HUDEP-2 (cell line): ENCODE measurements around the gene MAOB.
A peak's percentile ranks its signal among the peaks of the same experiment; 100 is the strongest.

ENCODE experiments used
- DNase-seq, 76 experiments: peaks; one replicate each; lab custom pipeline; 2025; ENCODE audit not compliant: unreplicated experiment in 76 of 76; lab: John Stamatoyannopoulos, UW

MAOB gene

DNA sequence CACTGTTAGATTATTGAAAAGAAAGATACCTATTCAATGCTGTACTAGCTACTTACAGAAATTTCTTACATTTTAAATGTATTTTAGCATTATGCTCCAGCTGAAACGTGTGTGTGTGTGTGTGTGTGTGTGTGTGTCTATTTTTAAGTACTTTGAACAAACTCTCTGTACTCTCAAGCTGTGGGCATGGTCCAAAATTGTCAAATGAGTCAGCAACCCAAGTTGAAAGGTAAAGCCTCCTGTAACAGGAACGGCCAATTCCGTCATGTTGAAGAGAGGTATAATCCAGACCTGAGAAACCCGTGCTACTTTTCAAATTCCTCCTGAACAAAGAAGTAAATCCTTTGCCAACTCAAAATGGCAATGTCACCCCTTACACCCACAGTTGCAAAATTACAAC is 20.5 kb downstream of the MAOB start:
- DNase-seq: no peak

DNA sequence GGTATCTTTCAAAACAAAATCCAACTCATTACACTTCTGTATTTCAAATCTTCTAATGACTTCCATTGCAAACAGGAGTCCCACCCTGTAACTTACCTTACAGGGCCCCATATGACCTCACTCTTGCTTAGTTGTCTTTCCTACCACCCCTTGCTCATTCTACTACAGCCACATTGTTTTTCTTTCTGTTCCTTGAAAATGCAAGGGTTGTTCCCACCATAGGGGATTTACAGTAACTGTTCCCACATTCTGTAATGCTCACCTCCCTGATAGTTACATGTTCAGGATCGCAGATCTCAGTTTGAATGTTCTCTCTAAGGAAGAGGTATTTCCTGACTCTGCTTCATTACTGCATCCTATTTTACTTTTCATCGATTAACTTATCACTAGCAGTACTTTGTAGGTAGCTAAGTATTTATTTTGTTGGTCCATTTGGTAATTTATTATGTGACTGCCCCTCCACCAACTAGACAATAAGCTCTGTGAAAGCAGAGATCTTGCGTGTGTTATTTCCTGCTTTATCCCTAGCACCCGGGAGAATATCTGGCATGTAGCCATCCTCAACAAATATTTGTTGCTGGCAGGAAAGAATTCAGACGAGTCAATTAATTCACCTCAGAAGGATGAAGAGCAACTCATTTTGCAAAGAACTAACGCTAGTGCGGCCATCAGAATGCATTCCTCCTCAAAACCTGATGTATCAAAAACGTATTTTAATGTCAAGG is 21.4 kb downstream of the MAOB start:
- DNase-seq: no peak

DNA sequence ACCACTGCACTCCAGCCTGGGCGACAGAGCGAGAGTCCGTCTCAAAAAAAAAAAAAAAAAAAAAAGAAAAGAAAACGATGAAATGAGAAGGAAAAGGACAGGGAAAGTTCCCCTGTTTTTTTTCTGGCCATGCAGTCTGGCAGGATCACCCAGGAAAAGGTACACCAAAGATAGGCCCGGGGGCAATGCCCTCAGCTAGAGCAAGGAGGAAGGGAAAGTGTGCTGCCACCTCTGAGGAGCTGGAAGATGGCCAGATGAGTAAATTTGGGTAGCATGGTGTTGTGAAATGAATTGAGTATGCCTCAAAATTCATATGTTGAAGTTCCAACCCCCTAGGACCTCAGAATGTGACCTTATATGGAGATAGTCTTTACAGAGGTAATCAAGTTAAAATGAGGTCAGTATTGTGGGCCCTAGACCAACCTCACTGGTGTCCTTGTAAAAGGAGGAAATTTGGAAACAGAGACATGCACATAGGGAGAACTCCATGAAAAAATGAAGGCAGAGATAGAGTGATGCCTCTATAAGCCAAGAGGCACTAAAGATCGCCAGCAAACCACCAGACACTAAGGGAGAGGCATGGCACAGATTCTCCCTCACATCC is 28.9 kb downstream of the MAOB start:
- no peak for DNase-seq

DNA sequence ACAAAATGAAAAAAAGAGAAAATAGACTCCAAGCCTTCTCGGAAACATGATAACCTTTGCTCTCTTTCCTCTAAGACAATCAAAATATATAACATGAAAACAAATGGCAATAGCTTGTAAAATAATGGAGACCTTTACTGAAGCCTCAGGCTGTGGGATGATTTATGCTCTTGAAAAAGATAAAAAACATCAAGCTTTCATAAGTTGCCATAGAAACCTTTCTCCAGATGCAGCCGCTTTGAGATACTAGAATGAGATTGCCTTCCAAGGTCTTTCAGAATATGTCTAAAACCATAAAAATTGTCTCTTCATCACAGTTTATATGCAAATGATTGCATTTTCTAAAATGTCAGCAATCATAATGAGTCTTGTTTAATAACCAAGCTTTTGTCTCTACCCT is 31.6 kb downstream of the MAOB start:
- DNase-seq: no peak

DNA sequence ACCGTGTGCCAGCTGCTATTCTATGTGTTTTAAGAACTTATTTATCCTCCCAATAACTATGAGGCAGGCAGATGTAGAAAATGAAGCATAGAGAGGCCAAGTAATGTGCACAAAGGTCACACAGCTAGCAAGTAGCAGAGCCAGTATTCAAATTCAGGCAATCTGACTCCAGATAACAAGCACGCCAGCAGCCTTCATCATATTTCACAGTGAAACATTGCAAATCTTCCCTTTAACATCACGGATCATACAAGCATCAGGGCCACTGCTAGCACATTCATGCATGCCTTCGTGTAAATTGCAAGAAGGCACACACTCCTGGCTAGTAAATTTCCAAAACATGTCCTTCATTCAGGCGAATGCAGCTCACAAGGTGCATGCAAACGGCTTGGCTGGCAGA is 33.1 kb downstream of the MAOB start:
- DNase-seq: no peak

DNA sequence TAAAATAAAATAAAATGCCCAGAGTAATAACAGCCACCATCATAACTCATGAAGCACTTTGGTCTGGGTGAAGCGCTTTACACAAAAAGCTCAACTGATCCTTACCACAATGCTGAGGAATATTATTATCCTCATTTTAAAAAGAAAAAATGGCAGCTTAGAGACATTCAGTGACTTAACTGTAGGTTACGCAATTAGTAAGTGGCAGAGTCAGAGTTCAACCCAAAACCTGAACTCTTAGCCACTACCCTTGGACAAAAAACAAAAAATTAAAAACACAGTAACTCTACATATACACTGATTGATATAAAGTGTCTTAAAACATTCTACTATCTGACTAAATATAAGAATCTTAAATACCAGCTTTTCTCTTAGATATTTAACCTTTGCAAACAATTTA is 34.9 kb downstream of the MAOB start:
- no peak for DNase-seq

DNA sequence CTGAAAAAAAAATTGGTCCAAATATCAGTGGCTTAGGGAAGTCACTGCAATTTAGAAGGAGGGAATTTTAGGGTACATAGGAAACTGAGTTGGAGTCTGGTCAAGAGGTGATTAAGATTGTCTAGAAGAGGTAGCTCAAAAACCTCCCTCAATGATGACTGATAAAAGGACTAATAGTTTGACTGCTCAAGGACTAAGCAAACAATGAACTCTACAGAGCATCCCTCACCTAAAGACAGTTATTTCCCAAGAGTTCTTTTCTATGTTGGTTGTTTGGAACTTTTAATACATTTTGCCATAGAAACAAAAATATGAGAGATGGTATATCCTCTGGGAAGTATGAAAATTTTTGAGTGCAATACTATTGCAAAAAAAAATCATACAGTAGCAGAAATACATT is 35.7 kb downstream of the MAOB start:
- no peak for DNase-seq

DNA sequence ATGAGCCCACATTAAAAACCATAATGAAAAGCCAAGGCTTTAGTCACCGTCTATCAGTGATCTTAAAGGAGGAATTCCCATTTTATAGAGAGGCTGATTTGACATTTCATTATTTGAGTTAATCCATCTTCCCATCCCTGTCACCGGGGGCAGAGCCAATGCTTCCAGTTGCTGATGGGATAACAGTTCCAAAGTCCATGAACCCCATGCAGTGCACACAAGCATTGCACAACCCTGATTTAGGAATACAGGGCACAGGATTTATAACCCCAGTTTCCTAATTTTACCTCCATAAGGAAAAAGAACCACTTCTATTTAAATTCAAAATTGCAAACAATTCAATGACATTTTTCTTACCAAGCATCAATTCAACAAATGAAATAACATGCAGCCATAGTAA is 36.5 kb downstream of the MAOB start:
- DNase-seq: no peak

DNA sequence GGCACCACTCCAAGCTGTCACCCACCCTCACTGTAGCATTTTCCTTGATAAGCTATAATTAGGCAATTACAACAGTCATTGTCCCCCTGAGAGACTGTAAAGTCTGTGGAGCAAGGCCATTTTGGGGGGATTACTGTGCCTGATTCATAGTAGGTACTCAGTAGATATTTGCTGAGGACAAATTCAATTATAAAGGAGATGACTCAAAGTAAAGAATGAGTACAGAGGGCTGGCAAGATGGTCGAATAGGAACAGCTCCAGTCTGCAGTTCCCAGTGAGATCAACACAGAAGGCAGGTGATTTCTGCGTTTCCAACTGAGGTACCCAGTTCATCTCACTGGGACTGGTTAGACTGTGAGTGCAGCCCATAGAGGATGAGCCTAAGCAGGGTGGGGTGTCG is 42.0 kb downstream of the MAOB start:
- DNase-seq: no peak

DNA sequence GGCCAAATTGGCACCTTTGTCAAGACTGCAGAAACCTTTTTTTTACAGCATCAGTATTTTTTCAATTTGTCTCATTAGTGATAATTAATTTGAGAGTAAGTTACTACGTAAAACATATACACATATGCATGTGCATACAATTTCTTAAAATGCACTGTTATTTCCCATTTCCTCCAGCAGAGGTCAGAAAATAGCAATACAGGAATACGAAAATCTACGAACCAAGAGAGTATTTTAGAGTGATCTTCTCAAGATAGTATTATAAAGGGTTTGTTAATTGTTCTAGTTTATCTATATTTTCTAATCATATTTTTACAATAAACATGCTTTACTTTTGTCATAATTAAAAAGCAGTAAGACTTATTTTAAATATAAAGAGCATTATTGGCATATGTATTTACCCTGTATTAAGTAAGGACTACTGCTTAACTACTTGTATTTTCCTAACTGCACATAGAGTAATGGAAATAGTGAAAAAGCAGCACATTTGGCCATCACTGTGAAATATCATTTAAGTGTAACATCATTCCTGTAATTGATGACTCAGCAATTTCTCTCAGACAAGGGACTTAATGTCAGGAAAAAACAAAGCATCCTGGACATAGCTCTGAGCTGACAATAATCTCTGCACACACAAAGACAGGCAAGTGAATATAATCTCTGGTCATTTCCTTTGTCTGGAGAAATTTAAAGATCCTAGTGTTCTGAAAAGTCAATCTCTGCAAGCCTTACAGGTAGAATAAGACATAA is 45.6 kb downstream of the MAOB start:
- peak in 5 of 76 experiments; percentile 0 to 2 (median 0) for DNase-seq

DNA sequence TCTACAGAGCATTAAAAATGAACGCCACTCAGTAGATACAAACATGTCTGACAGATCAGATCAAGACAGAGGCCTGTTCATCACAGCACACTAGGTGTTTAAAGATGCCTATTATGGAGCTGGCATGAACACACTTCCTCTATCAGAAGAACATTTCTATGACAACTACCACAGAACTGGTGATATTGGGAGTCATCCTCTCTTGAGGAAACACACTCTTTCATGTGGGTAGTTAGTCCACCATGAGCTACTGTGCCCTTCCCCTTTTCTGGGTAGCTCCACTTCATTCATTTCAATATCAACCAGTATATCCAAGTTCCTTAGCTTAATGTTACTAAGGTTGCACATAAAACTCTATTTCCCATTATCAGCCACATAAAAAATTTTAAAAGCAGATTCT is 46.7 kb downstream of the MAOB start:
- DNase-seq: no peak

DNA sequence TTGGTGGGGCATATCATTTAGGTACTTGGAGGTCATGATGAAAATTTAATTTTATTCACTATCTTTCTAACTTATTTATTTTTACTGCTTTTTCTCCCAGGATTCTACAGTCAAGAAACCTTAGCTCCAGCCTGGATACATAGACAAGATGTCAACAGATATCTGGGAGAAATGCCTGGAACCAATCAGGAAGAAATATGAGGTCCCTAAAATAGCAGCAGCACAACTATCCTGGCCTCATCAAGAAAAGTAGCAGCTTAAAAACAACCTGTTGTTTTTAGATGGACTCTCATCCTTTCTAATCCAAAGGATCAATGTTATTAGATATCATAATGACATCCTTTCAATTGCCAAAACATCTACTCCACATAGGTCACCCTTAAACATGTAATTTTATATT is 54.5 kb downstream of the MAOB start:
- no peak for DNase-seq

DNA sequence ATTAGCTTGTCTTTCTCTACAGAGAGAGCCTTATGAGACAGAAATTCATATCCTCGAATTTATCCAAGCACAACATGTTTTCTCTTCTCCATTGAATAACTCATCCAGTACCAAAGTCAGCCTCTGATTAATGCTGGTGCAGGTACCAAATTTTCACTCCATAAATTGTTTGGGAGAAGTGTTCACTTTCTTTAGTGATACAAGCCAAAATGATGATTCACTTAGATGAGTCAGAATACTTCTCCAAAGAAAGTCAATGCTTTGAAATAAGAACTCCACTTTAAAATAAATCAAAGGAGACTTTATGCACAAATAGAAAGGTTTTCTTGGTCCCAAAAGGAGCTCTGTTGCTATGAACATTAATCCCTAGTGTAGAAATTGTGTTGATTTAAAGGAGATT is 60.2 kb downstream of the MAOB start:
- DNase-seq: no peak

DNA sequence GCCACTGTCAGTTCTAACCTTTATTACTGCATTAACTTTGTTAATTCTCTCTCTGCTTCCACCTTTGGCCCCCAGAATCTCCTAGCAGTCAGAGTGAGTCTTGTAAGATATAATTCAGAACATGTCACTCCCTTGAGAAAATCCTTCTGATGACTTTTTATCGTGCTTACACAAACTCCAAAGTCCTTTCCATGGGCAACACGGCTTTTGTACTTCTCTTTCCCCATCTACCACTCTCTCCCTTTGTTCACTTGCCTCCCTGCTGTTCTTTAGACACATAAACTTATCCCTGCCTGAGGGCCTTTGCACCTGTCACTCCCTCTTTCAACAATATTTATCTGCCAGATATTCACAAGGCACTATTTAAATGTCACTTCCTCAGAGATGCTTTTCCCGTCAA is 64.8 kb downstream of the MAOB start:
- no peak for DNase-seq

DNA sequence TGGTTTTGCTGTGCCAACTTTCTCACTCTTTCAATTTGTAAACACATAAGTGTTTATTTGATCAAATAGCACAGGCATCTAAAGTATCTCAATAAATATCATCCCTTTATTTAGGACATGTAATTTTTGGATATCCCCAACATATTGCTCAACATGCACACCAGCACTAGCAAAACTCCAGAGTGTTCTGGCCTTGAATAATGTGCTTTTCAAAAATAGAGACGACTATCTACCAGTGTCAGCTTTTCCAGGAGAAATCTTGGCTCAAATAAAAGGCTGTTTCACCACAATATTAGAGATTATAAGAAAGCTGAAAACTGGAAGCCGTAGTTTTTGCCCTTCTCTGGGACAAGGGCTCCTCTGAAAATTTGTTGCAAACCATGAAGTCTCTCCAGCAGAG is 67.0 kb downstream of the MAOB start:
- DNase-seq: no peak

DNA sequence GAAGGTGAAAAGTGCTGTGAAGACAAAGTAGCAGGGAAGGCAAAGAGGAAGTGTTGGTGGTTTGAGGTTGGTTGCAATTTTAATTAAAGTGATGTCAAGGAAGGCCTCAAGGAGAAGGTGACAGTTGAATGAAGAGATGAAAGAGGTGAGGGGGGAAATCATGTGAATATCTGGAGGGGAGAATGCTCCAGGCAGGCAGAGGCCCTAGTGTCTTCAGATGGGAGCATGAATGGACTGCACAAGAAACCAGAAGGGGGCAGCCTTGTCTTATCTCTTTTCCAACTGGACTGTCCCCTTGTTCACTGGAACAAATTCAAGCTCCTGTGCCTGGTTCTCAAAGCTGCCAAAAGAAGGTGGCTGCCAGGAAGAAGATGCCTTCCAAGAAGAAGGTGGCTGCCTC is 68.4 kb downstream of the MAOB start:
- peak in 1 of 76 experiments; percentile 1 for DNase-seq

DNA sequence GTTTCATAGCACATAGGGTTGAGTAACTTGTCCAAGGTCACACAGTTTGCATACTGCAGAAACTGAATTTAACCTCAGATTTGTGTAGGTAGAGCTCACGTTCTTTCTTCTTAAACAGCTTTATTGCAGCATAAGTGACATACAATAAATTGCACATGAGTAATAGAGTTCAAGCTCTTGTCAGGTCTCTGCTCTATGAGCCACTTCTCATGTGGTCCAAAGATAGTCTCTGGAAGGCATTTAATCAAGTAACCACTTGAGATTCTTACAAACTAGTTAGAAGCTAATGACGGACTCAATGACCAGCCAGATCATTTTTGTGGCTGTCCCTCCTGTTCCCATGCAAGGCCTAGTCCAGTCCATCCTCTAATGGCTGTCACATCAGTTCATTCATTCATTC is 68.9 kb downstream of the MAOB start:
- DNase-seq: no peak

DNA sequence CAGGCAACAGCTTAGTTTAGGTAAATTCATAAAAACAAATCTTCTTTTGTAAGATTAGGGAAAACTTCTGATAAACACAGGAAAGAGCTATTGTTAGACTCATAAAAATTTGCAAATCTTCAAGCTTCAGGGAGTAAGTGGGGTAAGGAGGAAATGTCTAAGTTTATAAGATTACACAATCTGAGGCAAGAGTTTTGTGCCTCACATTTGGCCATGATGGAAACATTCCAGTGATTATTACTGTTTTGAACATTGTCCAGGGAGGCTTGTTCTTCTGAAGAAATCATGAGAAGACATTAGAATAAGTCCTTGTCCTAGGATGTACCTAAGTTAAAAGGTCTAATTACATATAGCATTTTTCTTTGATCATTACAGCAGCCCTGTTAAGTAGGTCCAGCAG is 72.8 kb downstream of the MAOB start:
- no peak for DNase-seq

DNA sequence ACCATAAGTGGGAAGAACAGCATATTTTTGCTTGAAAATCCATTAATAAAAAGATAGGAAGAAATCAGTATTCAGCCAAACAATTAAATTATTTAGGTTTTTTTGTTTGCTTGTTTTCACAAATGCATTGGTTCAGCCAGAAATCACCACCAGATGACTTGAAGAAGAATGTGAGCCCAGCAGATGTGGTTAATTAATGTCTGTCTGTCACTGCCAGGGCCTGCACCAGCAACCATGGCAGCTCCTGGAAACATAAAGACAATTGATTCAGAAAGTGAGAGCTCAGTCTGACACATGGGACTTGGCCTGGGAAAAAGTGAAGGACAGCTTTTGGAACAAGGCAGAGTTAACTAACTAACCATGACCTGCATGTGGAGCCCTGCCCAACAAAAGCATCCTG is 74.0 kb downstream of the MAOB start:
- no peak for DNase-seq

DNA sequence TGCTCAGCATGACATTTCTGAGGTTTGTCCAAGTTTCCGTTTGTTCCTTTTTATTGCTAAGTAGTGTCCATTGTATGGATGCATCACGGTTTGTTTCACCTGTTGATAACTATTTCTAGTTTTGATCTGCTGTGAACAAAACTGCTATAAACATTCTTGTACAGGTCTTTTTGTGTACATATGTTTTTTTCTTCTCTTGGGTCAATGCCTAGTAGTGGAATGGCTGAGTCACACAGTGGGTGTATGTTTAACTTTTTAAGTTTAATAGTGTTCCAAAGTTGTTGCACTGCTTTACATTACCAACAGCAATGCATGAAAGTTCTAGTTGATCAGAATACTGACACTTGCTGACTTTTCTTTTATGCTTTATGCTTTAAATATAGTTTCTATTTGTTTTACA is 76.7 kb downstream of the MAOB start:
- no peak for DNase-seq

DNA sequence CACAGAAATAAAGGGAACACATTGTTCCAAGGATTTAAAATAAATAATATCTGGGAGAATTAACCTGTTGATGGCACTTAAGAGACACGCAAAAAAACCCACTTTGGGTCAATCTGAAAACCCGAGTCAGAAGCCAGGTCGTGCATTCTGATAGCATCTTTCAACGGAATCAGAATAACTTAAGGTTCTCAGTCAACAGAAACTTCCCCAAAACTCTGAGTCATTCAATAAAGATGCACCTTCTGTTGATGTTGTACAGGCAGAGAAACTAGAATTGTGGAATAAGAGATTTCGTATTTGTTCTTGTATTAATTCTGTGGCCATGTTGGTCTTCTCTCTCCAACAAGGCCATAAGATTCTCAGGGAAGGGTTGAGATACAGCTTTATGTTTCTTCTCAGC is 78.2 kb downstream of the MAOB start:
- DNase-seq: no peak

DNA sequence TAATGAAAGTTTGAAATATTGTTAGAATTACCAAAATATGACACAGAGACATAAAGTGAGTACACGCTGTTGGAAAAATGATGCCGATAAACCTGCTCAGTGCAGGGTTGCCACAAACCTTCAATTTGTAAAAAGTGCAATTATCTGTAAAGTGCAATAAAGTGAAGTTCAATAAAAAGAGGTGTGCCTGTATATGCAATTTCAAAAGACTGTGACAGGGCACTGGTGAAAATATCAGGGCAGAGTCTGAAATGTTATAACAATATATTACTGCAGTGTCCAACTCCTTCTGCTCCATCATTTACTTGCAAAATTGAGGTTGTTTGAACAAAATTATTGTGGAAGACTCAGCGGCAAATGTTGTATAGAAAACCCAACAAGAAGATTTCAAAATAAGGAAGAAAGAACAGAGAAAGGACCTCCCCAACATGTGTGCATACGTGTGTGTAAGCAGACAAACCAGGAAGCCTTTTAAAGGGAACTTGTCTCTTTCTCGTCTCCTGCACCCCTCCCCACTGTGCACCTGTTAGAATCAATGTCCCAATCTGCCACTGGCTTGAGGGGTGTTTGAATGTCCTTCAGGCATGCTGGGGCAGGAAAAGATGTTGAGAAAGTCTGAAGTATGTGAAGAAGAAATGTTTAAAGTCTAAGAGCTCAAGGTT is 96.2 kb downstream of the MAOB start:
- DNase-seq: no peak
